Endothelial cell of hepatic sinusoid (primary cell): ENCODE data around the gene HSPA6.
"Not testable (repeated sequence)": the region's sequence is repeated elsewhere in the genome, so short reads cannot be mapped to it uniquely, and the experiment has no call there.

Source experiments
- in situ Hi-C: cut with HindIII; loops from 2 replicates; pipeline ENCODE4 v1.10.0; 2017; ENCODE audit warnings: low sequenced_read_pairs

HSPA6 gene

DNA sequence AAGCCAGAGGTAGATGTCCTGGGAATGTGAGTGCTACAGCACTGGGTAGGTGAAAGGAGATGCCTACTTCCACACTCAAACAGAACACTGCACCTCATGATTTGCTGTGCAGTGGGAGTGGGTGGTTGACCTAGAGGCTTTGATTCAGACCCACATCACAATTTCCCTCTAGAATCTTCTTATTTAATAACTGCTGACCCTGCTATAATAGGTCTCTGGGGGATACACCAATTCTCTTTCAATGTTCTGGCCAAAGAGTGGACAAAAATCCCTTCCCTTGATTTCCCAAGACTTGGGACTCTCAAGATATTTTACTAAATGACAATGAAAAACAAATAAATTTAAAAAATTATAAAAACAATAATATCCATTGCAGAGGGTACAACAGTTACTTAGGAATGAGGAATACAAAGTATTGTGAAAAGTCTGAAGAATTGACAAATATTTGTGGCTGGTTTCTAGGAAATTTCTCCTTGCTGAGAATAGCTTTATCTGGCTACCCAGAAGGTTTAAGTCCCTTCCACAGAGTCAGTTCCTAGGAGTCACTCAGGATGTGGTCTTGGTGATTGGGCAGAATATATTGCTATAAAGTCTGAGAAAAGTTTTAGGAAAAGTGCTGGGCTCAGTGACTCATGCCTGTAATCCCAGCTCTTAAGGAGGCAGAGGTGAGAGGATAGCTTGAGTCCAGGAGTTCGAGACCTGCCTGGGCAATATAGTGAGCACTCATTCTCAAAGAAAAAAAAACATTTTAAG lies 21.5 kb upstream of the HSPA6 start:
- in situ Hi-C loops: no loop called here

DNA sequence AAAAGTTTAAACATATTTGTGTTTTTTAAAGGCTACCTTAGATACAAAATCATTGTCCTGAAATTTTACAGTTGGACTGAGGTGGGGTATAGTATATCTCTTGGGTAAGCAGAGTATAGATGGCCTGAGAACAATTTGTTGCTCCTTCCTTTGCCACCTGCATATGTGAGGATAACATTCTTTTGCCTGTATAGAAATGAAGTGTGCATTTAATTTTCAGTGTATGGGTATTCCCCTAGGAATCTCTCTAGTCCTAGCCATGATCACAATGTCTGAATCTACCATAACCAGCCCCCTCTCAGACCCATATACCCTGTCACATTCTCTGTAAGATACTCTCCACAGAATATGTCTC lies 21.0 kb upstream of the HSPA6 start:
- in situ Hi-C loops: no loop called here

DNA sequence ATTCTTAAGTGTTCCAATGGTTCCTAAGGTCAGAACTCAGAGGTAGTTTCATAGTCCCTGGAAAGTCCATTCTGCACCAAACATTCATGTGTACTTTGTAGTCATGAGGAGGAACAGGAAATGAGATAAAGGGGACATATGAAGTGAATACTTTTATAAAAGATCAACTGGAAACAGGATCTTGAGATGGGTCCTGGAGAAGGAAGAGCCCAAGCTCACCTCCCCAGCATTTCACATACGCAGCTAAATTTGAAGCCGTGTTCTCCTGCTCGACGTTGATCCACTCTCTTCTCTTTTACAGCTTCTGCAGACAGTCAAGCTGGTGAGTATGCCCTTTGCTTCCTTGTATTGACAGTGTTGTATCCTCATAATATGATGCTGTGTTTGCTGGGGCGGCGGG lies 18.7 kb upstream of the HSPA6 start:
- in situ Hi-C loops: no loop called here

DNA sequence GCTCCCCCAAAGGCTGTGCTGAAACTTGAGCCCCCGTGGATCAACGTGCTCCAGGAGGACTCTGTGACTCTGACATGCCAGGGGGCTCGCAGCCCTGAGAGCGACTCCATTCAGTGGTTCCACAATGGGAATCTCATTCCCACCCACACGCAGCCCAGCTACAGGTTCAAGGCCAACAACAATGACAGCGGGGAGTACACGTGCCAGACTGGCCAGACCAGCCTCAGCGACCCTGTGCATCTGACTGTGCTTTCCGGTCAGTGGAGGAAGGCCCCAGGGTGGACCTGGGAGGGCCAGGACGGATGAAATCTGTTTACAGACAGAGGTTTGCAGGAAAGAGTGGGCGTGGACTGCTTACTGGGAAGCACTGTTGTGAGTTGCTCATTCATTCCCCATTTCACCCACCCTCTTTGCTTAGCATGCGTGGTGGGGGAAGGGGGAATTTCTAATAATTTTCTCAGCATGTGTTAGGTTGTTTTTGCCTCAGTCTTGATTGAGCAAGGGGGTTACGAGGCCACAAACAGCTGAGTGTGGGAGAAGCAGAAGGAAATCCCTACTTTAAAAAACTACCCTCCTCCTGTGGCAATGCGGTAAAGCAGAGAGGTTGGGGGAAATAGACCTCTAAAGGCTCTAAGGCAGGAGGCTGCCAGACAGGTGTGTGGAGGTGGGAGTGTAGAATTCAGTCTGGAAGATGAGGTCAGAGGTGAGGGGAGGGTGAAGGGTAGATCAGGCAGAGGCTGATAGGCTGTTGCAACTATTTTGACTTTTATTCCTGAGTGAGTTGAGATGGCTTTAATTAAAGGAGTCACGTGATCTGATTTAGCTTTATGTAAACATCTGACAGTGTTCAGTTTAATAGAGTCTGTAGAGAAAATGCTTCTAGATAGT lies 17.8 kb upstream of the HSPA6 start:
- in situ Hi-C loops: no loop called here

DNA sequence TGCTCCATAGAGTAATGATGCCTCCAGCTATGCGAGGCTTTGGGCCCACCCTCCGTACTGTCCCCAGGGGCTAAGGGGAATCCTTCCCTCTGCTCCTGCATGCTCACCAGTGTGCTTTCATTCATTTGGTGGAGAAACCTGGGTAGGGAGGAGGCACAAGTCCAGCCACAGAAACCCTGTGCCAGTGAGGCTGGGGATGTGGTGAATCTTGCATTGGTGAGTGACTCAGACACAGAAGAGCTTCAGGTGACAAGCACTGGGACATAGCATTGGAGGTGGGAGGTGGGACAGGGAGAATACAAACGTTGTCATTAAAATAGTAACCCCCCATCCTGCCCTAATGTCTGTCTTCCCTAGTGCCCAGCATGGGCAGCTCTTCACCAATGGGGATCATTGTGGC lies 13.9 kb upstream of the HSPA6 start:
- in situ Hi-C loops: no loop called here

DNA sequence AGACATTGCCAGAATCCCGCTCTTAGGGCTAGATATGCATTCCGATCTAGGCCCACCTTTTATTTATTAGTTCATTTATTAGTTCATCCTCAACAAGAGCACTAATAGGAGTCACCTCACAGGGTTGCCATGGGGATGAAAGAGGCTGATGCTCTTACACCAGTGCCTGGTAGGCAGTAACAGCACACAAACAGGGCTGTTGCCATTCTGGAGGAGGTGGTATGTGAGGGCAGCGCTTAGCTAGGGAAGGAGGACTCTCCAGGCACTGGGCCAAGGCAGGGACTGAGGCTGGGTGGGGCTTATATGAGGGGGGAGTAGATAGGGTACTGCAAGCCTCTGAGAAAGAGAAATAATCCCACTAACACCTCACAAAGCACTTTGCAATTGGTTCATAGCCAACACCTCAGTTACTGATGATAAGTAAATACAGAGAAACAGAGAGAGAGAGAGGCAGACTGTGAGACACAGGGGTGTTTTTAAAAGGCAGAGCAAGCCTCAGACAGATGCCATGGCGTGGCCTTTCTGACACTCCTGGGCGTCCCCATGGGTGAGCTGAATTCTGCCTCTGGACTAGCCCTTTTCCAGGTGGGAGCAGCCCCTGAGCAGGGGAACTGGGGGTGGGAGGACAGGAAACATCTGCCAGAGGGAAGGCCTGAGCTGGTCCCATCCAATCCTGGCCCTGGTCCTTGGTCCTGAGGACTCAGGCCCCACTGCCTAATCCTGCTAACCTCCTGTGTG lies 13.2 kb upstream of the HSPA6 start:
- in situ Hi-C loops: no loop called here

DNA sequence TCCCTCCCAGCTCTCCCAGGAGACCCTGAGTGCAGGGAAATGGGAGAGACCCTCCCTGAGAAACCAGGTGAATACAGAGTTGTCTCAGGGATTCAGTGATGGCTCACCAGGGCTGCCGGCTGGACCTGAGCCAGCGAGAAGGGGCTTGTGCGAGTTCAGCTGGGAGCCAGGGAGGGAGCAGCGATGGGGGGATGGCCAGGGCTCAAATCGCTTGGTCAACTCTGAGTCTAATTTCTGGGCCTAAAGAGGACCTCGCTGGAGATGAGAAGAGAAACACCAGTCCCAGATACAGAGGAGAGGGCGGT lies 12.6 kb upstream of the HSPA6 start:
- in situ Hi-C loops: no loop called here

DNA sequence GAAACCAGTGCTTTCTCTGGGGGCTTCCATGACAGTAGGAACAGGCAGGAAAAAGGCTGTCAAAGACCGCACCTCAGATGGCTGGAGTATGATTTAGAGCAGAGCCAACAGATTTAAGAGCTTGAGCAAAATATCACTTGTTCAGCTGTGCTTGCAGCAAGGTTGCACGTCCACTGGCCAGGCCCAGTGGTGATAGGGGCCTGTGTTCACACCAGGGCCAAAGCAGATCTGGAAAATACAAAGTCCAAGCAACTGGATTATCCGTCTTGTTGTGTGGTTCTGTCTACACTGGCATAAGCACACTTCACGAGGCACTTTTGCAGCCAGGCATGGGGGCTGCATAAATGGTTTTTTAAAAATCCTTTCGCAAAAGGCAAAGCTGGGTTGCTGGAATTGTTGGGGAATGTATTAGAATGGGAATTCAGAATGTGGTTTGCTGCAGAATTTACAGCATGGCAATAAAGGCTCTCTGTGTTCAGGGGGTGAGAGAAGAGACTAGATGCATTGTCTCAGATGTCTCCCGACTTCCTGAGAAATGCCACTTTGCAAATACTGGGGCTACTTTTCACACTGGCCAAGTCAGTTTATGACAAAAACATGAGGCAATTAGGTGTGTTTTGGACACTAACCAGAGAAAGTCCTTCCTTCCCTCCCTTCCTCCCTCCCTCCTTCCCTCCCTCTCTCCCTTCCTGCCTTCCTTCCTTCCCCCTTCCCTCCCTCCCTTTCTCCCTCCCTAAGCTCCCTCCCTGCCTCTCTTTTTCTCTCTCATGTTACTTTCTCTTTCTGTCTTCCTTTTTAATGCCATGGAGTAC lies 11.5 kb upstream of the HSPA6 start:
- in situ Hi-C loops: not testable (repeated sequence)

DNA sequence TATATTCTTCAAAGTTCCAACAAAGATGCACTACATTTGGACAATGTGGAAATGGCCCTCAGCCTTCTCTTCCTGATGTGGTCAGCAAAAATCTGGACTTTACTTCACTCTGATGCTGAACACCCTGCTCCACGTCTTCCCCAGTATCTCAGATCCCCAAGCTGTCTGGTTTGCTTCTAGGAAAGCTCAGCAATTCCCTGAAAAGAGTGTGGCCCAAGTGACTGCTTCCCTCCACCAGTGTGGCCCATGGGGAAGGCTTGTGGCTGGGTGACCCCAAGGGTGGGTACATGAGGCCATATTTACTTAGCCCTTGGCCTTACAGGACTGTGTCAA lies 10.9 kb upstream of the HSPA6 start:
- in situ Hi-C loops: not testable (repeated sequence)

DNA sequence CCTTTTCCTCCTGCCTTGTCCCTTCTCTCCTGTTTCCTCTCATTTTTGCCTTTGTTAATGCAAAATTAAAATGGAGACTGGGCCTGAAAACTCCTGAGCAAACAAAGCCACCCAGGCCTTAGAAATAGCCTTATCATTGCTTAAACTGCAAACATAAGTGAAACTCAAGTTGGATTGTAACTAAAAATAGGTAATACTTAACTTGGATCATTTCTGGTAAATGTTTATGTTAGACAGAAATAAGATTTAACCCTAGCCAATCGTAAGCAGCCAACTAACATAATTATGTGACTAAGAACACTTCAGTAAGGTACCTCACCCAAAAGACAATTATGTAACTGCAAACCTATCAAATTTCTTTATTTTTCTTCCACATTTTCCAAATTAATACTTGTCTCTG lies 10.4 kb upstream of the HSPA6 start:
- in situ Hi-C loops: not testable (repeated sequence)

DNA sequence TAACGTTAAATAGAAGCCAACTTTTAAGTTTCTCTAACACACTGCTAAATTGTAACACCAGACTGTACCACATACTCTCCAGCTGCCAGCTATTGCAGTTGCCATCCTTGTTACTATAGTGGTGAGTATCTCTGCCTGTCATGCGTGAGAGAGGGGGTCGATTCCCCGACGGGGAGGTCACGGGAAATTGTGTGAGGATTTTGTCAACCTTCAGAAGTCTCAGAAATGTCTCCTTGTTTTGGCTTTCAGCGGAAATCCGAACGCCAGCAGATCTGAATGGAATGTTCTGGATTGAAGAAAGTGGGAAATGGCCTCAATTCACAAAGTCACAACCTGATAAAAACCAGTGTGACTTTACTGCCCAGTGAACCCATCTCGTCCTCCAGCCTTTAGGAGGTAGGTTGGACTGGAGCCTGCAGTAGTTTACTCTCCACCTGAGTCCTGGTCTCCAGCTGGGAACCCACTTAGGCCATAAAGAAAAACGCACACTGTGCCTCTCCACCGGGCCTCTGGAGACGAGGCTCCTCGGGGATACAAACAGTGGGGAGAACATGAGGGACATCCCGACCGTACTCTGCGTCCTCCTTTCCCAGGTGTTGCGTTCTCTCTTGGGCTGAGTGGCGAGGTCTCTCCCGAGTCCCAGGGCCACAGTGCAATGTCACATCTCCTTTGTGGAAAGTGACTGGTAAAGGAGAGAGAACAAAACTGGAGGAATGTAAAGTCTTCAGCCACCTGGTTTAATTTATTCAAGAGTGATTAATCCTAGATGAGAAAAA lies 1.1 kb upstream of the HSPA6 start:
- in situ Hi-C loops: not testable (repeated sequence)

DNA sequence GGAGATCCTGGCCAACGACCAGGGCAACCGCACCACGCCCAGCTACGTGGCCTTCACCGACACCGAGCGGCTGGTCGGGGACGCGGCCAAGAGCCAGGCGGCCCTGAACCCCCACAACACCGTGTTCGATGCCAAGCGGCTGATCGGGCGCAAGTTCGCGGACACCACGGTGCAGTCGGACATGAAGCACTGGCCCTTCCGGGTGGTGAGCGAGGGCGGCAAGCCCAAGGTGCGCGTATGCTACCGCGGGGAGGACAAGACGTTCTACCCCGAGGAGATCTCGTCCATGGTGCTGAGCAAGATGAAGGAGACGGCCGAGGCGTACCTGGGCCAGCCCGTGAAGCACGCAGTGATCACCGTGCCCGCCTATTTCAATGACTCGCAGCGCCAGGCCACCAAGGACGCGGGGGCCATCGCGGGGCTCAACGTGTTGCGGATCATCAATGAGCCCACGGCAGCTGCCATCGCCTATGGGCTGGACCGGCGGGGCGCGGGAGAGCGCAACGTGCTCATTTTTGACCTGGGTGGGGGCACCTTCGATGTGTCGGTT lies 477 bp downstream of the HSPA6 start:
- in situ Hi-C loops: not testable (repeated sequence)

DNA sequence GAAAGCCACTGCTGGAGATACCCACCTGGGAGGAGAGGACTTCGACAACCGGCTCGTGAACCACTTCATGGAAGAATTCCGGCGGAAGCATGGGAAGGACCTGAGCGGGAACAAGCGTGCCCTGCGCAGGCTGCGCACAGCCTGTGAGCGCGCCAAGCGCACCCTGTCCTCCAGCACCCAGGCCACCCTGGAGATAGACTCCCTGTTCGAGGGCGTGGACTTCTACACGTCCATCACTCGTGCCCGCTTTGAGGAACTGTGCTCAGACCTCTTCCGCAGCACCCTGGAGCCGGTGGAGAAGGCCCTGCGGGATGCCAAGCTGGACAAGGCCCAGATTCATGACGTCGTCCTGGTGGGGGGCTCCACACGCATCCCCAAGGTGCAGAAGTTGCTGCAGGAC lies 981 bp downstream of the HSPA6 start:
- in situ Hi-C loops: not testable (repeated sequence)

DNA sequence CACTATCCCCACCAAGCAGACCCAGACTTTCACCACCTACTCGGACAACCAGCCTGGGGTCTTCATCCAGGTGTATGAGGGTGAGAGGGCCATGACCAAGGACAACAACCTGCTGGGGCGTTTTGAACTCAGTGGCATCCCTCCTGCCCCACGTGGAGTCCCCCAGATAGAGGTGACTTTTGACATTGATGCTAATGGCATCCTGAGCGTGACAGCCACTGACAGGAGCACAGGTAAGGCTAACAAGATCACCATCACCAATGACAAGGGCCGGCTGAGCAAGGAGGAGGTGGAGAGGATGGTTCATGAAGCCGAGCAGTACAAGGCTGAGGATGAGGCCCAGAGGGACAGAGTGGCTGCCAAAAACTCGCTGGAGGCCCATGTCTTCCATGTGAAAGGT lies 1.6 kb downstream of the HSPA6 start:
- in situ Hi-C loops: not testable (repeated sequence)

DNA sequence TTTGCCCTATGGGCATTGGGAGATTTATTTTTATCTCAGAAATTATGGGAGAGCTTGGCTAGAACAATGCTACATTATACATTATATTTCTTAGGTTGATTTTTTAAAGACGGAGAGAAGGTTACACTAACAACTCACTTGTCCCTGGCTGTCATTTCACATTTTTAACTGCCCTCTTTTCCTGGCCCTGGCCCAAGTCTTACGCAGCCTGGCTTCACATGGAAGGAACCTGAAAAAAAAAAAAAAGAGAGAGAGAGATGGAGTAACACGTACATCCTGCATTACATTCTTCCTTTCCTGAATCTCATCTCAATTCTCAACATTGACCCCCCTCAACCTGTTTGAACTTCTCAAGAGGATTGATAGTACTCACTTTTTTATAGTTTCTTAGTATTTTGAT lies 4.2 kb downstream of the HSPA6 start:
- in situ Hi-C loops: not testable (repeated sequence)

DNA sequence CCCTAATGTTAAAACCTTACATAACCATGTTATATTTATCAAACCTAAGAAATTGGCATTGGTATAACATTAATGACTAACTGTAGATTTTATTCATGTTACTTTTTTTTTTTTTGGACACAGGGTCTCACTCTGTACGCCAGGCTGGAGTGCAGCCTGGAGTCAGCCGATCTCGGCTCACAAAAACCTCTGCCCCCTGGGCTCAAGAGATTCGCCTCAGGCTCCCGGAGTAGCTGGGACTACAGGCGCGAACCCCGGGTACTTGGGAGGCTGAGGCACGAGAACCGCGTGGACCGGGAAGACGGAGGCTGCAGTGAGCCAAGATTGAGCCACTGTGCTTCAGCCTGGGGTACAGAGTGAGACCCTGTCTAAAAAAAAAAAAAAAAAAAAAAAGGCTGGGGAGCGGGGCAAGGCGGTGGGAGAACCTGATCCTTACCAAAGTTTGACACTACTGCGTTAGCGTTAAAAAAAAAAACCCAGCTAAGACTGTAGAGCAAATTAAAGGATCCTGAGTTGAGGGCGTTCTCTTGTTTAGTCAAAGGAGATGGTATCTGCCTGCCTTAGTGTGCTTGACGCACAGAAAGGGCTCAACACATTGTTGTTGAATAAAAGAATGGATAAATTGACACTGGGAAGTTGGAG lies 5.2 kb downstream of the HSPA6 start:
- in situ Hi-C loops: not testable (repeated sequence)

DNA sequence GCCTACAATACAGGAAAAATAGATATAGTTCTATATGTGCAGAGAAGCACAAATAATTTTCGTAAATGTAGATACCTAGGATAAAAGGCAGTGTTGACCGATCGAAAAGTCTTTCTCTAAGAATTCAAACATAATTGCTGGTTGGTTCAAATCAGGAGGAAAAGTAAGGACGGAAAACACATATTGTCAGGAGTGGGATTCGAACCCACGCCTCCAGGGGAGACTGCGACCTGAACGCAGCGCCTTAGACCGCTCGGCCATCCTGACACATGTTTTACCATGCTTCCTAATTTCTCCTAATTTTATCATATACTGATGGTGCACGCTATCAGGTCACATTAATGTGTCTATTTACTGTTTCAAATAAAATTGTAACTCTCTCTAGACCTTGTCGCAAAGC lies 5.8 kb downstream of the HSPA6 start:
- in situ Hi-C loops: not testable (repeated sequence)

DNA sequence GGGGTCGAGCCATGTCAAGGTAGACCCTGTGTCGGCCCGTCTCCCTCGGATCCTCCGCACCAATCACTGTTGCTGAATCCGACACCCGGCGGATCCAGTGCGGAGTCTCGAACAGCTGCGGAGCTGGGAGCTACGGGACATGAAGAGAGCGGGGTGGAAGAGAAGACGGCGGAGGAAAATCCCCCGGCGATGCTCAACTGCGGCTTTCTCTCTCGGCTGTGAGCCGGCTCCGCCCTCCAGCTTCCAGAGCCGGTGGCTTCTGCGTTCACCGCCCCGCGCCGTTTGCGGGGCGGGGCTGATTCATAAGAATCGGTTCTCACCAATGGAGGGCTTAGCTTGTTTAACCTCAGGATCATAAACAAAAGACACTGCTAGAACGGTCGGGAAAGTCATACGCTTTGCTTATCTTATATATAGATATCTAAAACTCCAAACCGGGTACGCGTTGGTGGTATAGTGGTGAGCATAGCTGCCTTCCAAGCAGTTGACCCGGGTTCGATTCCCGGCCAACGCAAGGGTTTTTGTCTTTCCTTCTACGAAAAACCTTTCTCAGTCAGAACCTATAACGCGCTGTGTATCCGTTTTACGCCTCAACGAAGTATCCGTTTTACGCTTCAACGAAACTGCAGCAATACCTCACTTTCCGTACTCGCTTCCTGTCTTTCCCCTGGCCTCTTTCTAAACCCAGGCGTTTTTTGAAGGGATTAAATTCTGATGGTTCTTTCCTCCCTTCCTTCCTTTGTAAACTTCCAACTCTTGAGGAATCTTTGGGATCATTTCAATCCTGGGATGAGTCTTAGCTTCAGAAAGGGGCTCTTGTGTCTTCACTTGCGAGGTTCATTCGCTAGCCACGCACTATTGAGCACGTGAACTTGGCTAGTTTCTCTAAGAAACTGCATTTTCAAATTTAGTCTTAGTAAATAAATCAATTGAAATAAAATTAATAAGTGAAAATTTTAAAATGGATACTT lies 6.6 kb downstream of the HSPA6 start:
- in situ Hi-C loops: not testable (repeated sequence)
